Stimulated activated CD8-positive, alpha-beta memory T cell treated with anti-CD3 and anti-CD28 coated beads, Interleukin-15, amount 100 ng/mL, for 48 hours (primary cell): Measurements from ENCODE around the gene PDE3B.
"Not testable (repeated sequence)": the region's sequence is repeated elsewhere in the genome, so short reads cannot be mapped to it uniquely, and the experiment has no call there.

Experiments used
- DNase-seq, 2 donors: peaks; one replicate each; pipeline ENCODE4 v3.0.0-alpha.2; 2020; ENCODE audit warnings: low read depth in 2 of 2

Gene PDE3B

DNA sequence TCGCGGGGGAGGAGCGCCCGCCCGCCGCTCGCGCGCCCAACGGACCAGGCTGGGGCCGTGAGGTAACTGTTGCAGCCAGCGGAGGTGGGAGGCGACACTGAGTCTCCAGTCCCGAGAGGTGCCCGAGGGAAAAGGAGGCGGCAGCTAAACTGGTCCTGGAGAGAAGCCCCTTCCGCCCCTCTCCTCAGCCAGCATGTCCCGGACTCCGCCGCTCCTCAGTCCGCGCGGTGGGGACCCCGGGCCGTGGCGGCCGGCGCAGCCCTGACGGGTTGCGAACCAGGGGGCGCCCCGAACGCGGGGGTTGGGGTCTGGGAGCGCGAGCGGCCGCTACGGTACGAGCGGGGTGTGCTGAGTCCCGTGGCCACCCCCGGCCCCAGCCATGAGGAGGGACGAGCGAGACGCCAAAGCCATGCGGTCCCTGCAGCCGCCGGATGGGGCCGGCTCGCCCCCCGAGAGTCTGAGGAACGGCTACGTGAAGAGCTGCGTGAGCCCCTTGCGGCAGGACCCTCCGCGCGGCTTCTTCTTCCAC lies at the start of gene PDE3B:
Gene PDE3B, plus strand, starts transcription at position 108 of the 529 bp plus-strand sequence. Its CDS starts 272 bp downstream, at position 380.
- DNase-seq = peak; percentile 74 to 79

DNA sequence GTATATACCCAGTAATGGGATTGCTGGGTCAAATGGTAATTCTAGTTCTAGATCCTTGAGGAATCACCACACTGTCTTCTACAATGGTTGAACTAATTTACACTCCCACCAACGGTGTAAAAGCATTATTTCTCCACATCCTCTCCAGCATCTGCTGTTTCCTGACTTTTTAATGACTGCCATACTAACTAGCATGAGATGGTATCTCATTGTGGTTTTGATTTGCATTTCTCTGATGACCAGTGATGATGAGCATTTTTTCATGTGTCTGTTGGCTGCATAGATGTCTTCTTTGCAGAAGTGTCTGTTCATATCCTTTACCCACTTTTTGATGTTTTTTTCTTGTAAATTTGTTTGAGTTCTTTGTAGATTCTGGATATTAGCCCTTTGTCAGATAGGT lies 48.3 kb upstream of the PDE3B start:
- not testable (repeated sequence) for DNase-seq

DNA sequence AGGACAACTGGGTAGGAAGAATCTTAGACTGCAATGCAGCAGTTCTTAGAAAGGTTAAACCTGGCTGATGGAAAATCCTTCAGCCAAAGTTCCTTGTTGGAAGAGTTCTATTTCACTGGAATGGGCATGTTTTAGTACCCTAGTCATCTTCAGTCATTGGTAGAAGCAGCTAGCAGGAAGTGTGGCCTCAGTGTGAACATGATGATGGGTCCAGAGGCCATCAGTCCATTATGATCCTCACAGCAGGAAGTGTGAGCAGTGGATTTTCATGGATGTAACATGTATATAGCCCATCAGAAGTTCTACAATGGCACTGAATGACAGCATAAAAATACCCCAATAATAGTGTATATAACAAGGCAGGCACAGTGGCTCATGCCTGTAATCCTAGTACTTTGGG lies 35.9 kb upstream of the PDE3B start:
- no peak for DNase-seq

GRCh38 chr11:14609902-14610301 lies 33.7 kb upstream of the PDE3B start:
- DNase-seq = no peak

- no peak for DNase-seq
These were observed 31.7 kb upstream of the PDE3B start for GRCh38 chr11:14611939-14612338.

GRCh38 chr11:14612694-14613093 lies 30.9 kb upstream of the PDE3B start:
- no peak for DNase-seq

GRCh38 chr11:14614091-14614622 lies 29.4 kb upstream of the PDE3B start:
- DNase-seq = no peak

DNA sequence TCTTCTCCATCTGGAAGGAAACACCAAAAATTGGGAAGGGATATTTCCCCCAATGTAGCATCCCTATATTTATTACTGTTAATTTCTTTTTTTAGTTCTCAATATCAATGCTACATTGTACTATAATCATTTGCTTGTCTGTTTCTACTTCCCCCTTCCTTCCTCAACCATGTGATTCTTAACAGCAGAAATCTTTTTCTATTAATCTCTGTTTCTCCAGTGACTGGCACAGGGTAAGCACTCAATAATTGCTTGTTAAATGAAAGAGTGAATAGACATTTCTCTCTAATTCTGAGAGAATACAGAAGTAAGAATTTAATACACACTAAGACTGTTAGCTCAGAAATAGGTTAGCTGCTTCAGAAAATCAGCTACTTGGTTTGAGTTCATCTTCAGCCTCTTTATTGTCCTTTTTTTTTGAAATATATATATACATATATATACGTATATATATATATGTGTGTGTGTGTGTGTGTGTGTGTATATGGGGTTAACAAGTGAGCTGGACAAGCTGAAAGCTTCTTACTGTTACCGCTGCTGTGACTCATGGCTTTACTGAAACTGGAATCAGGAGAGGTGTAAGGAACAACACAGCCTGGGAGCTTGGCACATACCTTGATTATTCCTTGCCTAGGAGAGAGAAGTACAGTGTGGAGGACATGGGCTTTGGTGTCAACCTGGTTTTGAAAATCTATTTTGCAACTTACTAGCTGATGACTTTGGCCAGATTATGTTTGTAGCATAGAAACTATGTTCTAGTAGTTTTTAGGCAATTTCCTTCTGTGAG lies 26.2 kb upstream of the PDE3B start:
- no peak for DNase-seq

- DNase-seq = no peak
These were observed 25.5 kb upstream of the PDE3B start for GRCh38 chr11:14618060-14618459.

- DNase-seq = no peak
These were observed 23.7 kb upstream of the PDE3B start for GRCh38 chr11:14619603-14620531.

- no peak for DNase-seq
These were observed 21.2 kb upstream of the PDE3B start for GRCh38 chr11:14622223-14622954.

GRCh38 chr11:14623036-14623435 lies 20.6 kb upstream of the PDE3B start:
- DNase-seq = no peak

GRCh38 chr11:14625586-14626205 lies 17.9 kb upstream of the PDE3B start:
- no peak for DNase-seq

GRCh38 chr11:14626650-14627049 lies 17.0 kb upstream of the PDE3B start:
- no peak for DNase-seq

DNA sequence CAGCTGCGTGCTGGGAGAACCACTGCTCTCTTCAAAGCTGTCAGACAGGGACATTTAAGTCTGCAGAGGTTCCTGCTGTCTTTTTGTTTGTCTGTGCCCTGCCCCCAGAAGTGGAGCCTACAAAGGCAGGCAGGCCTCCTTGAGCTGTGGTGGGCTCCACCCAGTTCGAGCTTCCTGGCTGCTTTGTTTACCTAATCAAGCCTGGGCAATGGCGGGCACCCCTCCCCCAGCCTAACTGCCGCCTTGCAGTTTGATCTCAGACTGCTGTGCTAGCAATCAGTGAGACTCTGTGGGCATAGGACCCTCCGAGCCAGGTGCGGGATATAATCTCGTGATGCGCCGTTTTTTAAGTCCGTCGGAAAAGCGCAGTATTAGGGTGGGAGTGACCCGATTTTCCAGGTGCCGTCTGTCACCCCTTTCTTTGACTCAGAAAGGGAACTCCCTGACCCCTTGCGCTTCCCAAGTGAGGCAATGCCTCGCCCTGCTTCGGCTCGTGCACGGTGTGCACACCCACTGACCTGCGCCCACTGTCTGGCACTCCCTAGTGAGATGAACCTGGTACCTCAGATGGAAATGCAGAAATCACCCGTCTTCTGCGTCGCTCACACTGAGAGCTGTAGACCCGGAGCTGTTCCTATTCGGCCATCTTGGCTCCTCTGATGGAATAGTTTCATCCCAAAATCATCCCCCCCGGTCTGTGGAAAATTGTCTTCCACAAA lies 9.9 kb upstream of the PDE3B start:
- not testable (repeated sequence) for DNase-seq

GRCh38 chr11:14634813-14635212 lies 8.8 kb upstream of the PDE3B start:
- DNase-seq = no peak

DNA sequence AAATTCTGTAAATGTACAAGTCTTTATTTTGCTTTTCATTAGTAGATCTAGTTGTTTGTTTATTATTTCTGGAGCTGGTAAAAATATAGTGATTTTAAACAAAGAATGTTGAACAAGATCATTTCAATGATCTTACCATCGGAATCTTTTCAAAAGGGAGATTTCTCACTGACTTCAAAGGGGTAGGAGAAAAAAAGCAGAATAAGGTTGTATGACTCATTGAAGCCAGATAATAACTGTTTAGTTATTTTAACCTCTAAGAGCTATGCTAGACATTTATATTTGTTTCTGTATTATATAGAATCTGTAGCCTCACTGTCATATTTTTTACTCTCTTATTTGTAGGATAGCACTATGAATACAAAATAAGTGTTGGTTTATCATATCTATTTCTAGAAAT lies 8.1 kb upstream of the PDE3B start:
- no peak for DNase-seq

GRCh38 chr11:14636119-14636518 lies 7.5 kb upstream of the PDE3B start:
- DNase-seq = no peak

DNA sequence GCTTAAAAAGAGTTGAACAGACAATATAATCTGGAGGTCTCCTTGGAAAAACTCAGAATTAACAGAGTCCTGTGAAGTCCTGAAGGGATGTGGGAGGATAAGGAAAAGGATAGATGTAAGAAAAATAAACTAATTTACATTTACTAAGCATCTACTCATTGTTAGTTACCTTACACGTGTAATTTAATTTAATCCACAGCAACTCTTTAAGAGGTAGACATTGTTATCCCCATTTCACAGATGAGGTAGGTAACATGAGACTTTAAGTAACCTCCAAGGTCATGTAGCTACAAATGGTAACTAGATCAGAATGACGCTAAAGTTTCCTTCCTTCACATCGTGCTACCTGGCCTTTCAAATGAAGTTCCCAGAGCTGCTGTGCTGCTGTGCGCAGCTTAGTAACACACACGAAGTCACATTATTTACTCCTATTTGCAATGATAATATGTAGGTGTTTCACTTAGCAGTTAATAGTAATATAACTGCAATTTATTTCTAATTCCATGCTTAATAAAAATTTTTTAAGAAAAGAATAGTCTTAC lies 5.7 kb upstream of the PDE3B start:
- no peak for DNase-seq

- no peak for DNase-seq
These were observed 5.0 kb upstream of the PDE3B start for GRCh38 chr11:14638561-14638960.
